Medulla oblongata (tissue), 1 donor: ENCODE measurements around the gene DDX31.
A peak's percentile ranks its signal among the peaks of the same experiment; 100 is the strongest.

ENCODE experiments used
- DNase-seq: peaks from one replicate; pipeline ENCODE4 v3.0.0-alpha.2; 2015; ENCODE audit errors: extremely low spot score

Gene DDX31

DNA sequence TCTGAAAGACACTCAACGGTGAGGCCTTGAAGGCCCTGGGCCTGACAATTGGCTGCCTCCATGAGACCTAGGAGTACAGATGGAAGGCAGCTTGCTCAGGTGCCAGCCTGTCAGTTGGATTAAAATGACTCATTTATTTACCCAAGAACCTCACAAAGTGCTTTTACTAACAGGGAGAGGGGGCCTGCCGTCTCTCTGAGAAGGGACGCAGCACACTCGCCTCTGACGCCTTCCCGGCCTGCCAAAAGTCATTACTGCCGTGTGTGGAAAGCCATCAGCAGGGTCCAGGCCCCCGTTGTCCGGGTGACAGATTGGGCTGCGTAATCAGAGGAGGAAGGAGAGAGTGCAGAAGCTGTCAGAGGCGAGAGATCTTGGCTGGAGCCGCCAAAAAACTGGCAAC, 32.4 kb downstream of the DDX31 start:
- DNase-seq = no peak

- DNase-seq = no peak
Observed at GRCh38 chr9:132634327-132634726, 35.5 kb downstream of the DDX31 start.

GRCh38 chr9:132632413-132633129, 37.2 kb downstream of the DDX31 start:
- no peak for DNase-seq

DNA sequence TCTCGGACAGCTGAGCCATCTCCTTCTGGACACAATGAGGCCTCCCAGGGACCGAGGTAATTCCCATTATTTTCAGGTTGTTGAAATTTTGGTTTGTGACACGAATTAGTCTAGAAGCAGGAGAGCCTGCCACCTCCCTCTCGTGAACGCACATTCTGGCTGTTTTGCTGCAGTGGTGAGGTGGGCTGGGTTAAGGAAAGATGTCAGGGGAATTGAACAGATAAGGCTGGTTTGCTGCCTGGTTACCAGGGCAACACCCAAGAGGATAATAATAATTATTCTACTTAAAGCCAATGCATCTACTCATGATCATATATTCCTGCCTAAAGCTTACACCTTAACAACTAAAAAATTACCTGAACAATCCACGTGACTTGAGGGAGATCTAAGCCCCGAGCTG, 38.1 kb downstream of the DDX31 start:
- no peak for DNase-seq

- DNase-seq = no peak
Observed at GRCh38 chr9:132631280-132631679, 38.5 kb downstream of the DDX31 start.

DNA sequence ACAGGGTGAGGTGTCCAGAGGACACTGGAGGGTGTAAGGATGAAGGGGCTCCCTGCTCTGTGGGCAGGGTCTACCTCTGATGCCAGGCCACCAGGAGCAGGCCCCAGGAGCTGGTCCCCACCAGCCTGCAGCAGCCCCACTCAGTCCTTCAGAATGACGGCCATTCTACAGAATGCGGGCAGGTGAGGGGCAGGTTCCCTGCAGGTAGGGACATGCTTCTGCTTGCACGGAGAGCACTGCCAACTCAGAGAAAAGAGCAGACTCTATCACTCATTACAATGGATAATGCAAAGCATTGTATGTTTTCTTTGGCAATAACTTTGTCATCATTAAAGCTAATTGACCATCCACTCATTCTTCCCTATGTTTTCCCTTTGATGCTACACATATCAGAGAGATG, 39.0 kb downstream of the DDX31 start:
- DNase-seq = no peak

DNA sequence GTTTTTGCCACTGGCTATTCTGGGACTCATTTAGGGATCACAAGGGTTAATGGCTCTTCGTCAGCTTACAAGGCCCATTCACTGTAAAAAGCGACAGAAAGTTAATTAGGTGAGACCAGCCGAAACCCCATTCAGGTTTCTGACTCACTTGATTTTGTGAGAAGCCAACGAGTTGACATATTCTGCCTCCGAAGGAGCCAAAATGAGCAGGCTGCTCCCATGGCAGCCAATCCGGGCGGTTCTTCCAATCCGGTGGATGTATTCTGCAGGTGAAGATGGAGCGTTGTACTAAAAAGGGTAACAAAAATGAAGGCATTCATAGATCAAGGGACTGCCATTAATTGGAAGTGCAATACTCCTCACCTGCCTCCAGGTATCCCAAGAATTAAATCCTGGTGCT, 39.7 kb downstream of the DDX31 start:
- no peak for DNase-seq

DNA sequence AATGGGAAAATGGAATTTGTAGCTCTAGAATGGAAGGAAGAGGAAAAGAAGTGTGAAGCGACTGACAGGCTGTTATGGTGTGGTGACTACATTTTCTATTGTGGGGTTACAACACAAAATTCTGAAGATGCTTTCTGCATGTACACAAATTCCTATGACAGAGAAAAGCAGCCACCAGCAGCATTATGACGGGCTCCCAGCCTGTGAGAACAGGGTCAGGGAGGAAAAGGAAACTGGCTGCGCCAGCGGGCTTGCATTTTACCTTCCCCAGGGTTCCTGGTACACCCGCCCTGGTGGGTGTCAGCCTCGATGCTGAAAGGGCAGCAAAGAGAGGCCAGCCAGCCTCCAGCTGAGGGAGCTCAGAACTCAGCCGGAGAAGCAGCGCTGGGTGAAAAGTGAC, 41.0 kb downstream of the DDX31 start:
- DNase-seq = no peak

- DNase-seq = no peak
Observed at GRCh38 chr9:132627594-132627993, 42.2 kb downstream of the DDX31 start.

GRCh38 chr9:132627106-132627505, 42.7 kb downstream of the DDX31 start:
- DNase-seq = peak; percentile 31

- no peak for DNase-seq
Observed at GRCh38 chr9:132626285-132626684, 43.5 kb downstream of the DDX31 start.

DNA sequence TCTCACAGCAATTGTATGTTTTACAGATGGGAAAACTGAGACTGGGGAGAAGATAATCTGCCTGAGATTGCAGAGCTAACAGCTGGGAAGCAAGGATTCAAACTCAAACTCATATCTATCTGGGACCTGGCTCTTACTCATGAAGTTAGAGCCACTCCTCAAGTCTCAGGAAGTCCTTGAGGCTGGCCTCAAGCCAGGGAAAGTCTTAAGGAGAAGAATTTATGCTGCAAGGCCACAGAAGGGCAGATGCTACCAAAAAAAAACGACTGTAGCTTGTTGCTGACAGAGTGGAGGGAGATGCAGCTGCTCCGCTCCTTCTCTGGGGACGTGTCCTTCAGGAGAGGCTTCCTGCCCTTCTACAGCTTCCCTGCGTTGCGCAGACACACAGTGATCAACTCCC, 47.6 kb downstream of the DDX31 start:
- no peak for DNase-seq

GRCh38 chr9:132616725-132617124, 53.1 kb downstream of the DDX31 start:
- no peak for DNase-seq

- DNase-seq = no peak
Observed at GRCh38 chr9:132615774-132616173, 54.0 kb downstream of the DDX31 start.

GRCh38 chr9:132614324-132614723, 55.5 kb downstream of the DDX31 start:
- DNase-seq = no peak

DNA sequence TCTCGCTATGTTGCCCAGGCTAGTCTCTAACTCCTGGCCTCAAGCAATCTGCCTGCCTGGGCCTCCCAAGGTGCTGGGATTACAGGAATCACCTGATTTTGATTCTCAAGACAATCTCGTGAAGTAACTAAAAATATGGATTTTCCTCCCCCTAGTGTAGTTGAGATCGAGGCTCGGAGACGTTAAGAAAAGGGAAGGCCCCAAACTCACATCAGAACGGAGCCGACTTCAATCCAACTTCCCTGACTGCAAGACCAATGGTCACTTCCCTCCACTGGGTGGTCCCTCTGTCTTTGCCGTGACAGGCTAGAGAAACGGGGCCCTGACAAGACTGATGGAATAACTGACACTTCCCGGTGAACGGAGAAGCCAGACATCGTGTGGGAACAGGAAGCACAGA, 59.1 kb downstream of the DDX31 start:
- no peak for DNase-seq

- DNase-seq = no peak
Observed at GRCh38 chr9:132609829-132610228, 60.0 kb downstream of the DDX31 start.

GRCh38 chr9:132609184-132609583, 60.6 kb downstream of the DDX31 start:
- DNase-seq = peak; percentile 45

GRCh38 chr9:132606066-132606465, 63.7 kb downstream of the DDX31 start:
- DNase-seq = no peak

DNA sequence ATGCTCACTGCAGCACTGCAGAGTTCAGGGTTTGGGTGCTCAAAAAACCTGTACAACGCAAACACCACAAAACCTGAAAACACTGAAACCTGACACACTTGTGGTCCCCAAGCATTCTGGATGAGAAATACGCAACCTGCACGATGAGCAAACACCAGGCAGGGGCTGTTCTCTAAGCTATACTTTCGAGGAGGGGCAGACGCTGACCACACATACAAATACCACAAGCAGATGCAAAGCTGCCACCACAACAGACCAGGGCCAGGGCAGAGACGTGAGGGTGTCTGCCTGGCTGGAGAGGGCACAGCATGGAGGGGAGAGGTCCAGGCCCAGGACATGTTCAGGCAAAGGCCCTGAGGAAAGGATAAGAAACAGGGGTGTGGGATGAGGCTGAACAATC, 64.4 kb downstream of the DDX31 start:
- DNase-seq = no peak

DNA sequence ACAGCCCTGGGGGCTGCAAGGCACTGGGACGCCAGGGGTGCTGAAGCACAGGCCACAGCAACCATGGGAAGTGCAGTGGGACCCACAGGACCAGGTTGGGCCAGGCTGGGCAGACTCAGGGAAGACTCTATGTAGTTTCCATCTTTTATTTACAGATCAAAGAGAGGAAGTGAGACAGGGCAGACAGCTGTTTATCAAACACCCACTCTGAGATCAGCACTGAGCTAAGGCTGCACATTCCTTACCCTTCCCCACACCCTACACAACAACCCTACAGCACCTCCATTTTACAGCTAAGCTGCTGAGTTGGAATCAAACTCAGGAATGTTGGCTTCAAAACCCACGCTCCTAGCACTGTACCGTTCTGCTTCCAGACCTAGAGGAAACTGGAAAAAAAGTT, 67.6 kb downstream of the DDX31 start:
- DNase-seq = no peak

DNA sequence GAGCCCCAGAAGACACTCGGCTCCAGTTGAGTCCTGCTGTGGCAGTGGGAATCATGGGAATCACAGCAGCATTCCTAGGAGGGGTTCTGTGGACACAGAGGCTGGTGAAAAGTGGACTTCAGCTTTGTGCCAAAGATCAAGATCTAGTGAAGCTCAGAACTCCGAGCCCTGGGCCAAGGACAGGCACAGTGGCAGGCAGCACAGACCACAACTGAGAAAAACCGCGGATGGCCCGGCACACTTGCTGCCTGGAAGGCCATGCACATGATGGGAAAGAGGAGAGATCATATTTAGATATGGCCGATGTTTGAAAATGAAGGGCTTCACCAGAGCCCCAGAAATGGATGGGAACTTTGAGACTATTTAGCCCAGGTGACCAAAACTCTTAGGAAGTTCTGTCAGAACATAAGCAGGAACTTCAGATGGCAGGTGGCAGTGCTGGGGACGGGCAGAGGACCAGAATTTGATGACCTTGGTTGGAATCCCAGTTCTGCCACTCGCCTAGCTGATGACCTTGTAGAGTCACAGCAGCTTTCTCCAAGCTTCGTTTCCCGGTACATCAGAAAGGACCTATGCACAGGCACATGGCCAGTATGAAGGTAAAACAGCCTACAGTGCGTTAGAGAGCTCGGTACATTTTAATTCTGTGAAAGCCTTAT, 69.3 kb downstream of the DDX31 start:
- no peak for DNase-seq

GRCh38 chr9:132597073-132597775, 72.6 kb downstream of the DDX31 start:
- peak; percentile 64 for DNase-seq
